ENCODE data around the gene SOCS7. TPM values are rescaled to one million over a fixed set of nuclear protein-coding genes. Genes with fewer than 3 reads are reported as not detected.

SOCS7 gene
- total and polyA plus RNA-seq, 10 donors: 1.2 to 20.2 (median 10.5) TPM

DNA sequence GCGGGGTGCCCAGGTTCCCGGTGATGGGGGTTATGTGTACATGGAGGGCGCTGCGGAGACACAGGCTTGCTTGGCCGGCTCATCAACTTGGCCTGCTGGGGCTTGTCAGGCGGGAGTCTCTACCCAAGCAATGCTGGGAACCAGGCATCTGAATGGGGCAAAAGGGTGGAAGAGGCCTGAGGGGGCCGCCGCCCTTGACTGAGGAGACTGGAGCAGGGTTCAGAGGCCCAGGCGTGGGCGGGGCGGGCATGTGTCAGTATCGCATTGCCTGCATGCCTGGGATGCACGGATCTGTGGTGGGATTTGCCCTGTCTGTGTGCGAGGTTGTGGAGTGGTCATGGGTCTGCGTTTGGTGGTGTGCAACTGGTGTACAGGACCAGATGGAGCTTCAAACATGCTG lies 97.7 kb downstream of the SOCS7 start:
- H3K27ac ChIP-seq: peak overlapping the region in 7 of 8 donors; percentile 22 to 92 (median 84)
- DNase-seq: no peak
- H3K4me3 ChIP-seq: no peak overlapping the region
- no peaks in the 10 kb centered on the region for H3K9me3 ChIP-seq
- 59 to 69% (median 66%) methylated on average over 10 to 15 of the region's 15 CpGs for WGBS, 5 donors
- peaks cover 23 to 95% (median 63%) of the 10 kb centered on the region in 6 donors for H3K4me1 ChIP-seq
- peak in 2 of 3 donors; percentile 35 to 60 for TF ChIP-seq POLR2AphosphoS5 (IDR thresholded peaks at IDR 0.05)
- TF ChIP-seq, protein P1, sequence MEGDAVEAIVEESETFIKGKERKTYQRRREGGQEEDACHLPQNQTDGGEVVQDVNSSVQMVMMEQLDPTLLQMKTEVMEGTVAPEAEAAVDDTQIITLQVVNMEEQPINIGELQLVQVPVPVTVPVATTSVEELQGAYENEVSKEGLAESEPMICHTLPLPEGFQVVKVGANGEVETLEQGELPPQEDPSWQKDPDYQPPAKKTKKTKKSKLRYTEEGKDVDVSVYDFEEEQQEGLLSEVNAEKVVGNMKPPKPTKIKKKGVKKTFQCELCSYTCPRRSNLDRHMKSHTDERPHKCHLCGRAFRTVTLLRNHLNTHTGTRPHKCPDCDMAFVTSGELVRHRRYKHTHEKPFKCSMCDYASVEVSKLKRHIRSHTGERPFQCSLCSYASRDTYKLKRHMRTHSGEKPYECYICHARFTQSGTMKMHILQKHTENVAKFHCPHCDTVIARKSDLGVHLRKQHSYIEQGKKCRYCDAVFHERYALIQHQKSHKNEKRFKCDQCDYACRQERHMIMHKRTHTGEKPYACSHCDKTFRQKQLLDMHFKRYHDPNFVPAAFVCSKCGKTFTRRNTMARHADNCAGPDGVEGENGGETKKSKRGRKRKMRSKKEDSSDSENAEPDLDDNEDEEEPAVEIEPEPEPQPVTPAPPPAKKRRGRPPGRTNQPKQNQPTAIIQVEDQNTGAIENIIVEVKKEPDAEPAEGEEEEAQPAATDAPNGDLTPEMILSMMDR (IDR thresholded peaks at IDR 0.05 in 8 of 11, conservative IDR thresholded peaks at IDR 0.05 in 3 of 11): no peak
- TF ChIP-seq POLR2A (IDR thresholded peaks at IDR 0.05): no peak
- peaks cover 0 to 35% (median 5%) of the 10 kb centered on the region in 7 donors for H3K27me3 ChIP-seq (replicated peaks in 1 of 7)
- no peaks in the 10 kb centered on the region for H3K36me3 ChIP-seq
- intact Hi-C loops (cut with DNase I; ENCODE audit: low total_unique reads): no loop called here

DNA sequence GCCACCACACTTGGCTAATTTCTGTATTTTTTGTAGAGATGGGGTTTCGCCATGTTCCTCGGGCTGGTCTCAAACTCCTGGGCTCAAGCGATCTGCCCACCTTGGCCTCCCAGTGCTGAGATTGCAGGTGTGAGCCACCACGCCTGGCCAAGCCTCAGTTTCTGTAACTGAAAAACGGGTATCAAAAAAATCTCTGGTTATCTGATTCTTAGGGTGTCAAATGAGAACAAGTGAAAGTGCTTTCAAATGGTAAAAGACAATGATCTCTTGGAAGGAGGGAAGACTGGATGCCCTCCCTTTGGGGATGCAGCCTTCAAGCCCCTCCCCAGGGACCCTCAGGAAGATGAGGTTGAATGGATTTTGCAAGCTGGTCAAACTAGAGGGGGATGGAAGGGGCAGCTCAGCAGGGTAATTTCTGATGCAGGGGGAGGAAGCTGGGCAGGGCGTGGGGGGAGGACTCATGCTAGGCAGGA lies 98.9 kb downstream of the SOCS7 start:
- no peak for DNase-seq
- 55 to 74% (median 63%) methylated on average over 6 of the region's 6 CpGs for WGBS, 5 donors
- H3K27ac ChIP-seq: peak overlapping the region; percentile 72 to 92 (median 82)
- H3K27me3 ChIP-seq (replicated peaks in 1 of 7): peaks cover 0 to 45% (median 7%) of the 10 kb centered on the region in 7 donors
- H3K36me3 ChIP-seq: no peaks in the 10 kb centered on the region
- TF ChIP-seq POLR2AphosphoS5 (IDR thresholded peaks at IDR 0.05) (no peak), POLR2A (IDR thresholded peaks at IDR 0.05) (no peak)
- TF ChIP-seq, protein P1 (IDR thresholded peaks at IDR 0.05 in 8 of 11, conservative IDR thresholded peaks at IDR 0.05 in 3 of 11): no peak
- peak overlapping the region in 1 of 8 donors; percentile 66 for H3K4me3 ChIP-seq
- peaks cover 26 to 95% (median 69%) of the 10 kb centered on the region in 6 donors for H3K4me1 ChIP-seq
- intact Hi-C loops (cut with DNase I; ENCODE audit: low total_unique reads): no loop called here
- no peaks in the 10 kb centered on the region for H3K9me3 ChIP-seq

DNA sequence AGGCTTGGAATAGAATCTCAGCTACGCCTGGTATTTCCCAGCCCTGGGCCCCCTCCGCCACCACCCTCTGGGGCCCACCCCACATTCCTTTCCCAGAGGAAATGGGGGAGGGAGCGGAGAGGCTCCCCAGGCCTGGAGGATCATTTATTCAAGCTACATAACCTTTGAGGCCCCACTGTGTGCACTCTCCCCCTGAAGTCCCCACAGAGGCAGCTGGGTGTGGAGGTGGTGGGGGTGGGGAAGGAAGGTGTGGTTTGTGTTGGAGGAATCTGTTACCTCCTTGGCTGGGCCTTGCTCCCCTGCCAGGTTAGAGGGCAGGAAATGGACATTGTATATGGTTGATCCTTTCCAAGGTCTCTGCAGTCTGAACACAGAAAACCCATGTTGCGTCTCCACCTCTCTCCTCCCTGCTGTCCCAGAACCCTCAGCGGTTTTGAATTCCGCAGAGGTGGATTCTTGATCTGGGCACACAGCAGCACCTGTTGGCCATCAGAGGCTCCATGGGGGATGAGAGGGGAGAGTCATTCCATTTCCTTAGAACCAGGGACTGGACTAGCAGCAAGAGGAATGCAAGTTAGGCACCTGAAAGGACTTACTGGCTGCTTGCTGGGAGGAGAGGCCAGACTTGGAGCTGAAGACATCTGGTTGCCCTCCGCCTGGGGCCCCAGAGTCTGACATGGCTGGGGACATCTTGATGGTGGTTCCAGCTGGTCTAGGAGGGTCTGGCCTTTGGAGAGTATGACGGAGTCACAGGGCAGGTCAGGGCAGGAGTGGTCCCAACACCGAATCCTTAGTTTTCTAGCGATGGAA lies 99.6 kb downstream of the SOCS7 start:
- peak overlapping the region; percentile 72 to 92 (median 82) for H3K27ac ChIP-seq
- peak overlapping the region in 6 of 8 donors; percentile 0 to 66 (median 8) for H3K4me3 ChIP-seq
- H3K9me3 ChIP-seq: no peaks in the 10 kb centered on the region
- DNase-seq: no peak
- peak; percentile 43 to 64 (median 44) for TF ChIP-seq POLR2AphosphoS5 (IDR thresholded peaks at IDR 0.05)
- TF ChIP-seq, protein P1 (IDR thresholded peaks at IDR 0.05 in 8 of 11, conservative IDR thresholded peaks at IDR 0.05 in 3 of 11): no peak
- WGBS, 5 donors: 47 to 59% (median 50%) methylated on average over 7 to 10 of the region's 10 CpGs
- no peaks in the 10 kb centered on the region for H3K36me3 ChIP-seq
- peaks cover 25 to 95% (median 73%) of the 10 kb centered on the region in 6 donors for H3K4me1 ChIP-seq
- intact Hi-C loops (cut with DNase I; ENCODE audit: low total_unique reads): no loop called here
- peaks cover 0 to 52% (median 7%) of the 10 kb centered on the region in 7 donors for H3K27me3 ChIP-seq (replicated peaks in 1 of 7)

All from spleen (tissue), 11 donors.